HEK293T (cell line): ENCODE measurements around the gene SLC39A6.

Source experiments
- ELF4 ChIP-seq: fragments of 450-650 bp; IDR thresholded peaks from 2 replicates; pipeline ENCODE4 v1.6.1; 2017; ENCODE audit warnings: antibody characterized with exemption
- PKNOX1 ChIP-seq: fragments of 450-650 bp; IDR thresholded peaks from 2 replicates; pipeline ENCODE4 v1.6.1; 2016
- SP1 ChIP-seq: fragments of 450-650 bp; IDR thresholded peaks from 2 replicates; pipeline ENCODE4 v1.6.1; 2017

DNA sequence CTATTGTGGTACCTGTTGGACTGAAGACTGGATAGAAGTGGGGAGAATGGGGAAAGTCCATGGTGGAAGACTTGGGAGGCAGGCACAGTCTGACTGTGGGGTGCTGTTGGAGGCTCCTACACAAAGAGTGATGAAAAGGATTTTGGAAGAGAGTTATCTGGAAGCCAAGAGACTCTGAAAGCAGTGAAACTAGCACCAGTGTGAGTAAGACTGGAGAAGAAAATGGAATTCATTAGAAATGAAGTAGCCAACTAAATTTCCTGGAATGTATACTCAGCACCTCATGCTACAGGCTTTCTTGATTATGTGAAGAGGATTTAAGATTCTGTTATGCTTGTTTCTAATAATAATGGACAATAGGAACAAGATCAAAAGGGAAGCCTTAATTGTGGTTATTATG is 28.3 kb upstream of the SLC39A6 start:
- TF ChIP-seq PKNOX1 (no peak), ELF4 (no peak), SP1 (no peak)
